HG03460 (cell line): ENCODE data around the gene CAPN7.
"Not testable (repeated sequence)": the region's sequence is repeated elsewhere in the genome, so short reads cannot be mapped to it uniquely, and the experiment has no call there.

Source experiments
- ATAC-seq: cut with Tn5 transposase; IDR thresholded peaks from one replicate; pipeline ENCODE4 v1.9.1; 2021; ENCODE audit not compliant: unreplicated experiment

CAPN7 gene

GRCh38 chr3:15205934-15206661 is at the start of gene CAPN7:
CAPN7 (plus strand) TSS chr3:15206246; CDS start chr3:15206496, 250 bp downstream.
- peak; percentile 87 for ATAC-seq

- ATAC-seq, result no peak
These were observed 48.6 kb upstream of the CAPN7 start for GRCh38 chr3:15157441-15157840.

GRCh38 chr3:15159501-15160136 is 46.4 kb upstream of the CAPN7 start:
- no peak for ATAC-seq

GRCh38 chr3:15160662-15161061 is 45.4 kb upstream of the CAPN7 start:
- ATAC-seq, result no peak

- no peak for ATAC-seq
These were observed 44.9 kb upstream of the CAPN7 start for GRCh38 chr3:15161133-15161532.

- ATAC-seq, result not testable (repeated sequence)
These were observed 42.4 kb upstream of the CAPN7 start for GRCh38 chr3:15163656-15164055.

GRCh38 chr3:15164340-15164739 is 41.7 kb upstream of the CAPN7 start:
- no peak for ATAC-seq

GRCh38 chr3:15165061-15165460 is 41.0 kb upstream of the CAPN7 start:
- ATAC-seq, result no peak

GRCh38 chr3:15166391-15166790 is 39.7 kb upstream of the CAPN7 start:
- ATAC-seq, result not testable (repeated sequence)

GRCh38 chr3:15171096-15171495 is 35.0 kb upstream of the CAPN7 start:
- peak; percentile 93 for ATAC-seq

GRCh38 chr3:15172806-15173205 is 33.2 kb upstream of the CAPN7 start:
- no peak for ATAC-seq

GRCh38 chr3:15174953-15175352 is 31.1 kb upstream of the CAPN7 start:
- no peak for ATAC-seq

GRCh38 chr3:15175605-15176004 is 30.4 kb upstream of the CAPN7 start:
- no peak for ATAC-seq

GRCh38 chr3:15180042-15180611 is 25.9 kb upstream of the CAPN7 start:
- peak; percentile 54 for ATAC-seq

GRCh38 chr3:15181511-15181910 is 24.5 kb upstream of the CAPN7 start:
- ATAC-seq, result no peak

GRCh38 chr3:15181963-15182362 is 24.1 kb upstream of the CAPN7 start:
- no peak for ATAC-seq

- ATAC-seq, result no peak
These were observed 23.0 kb upstream of the CAPN7 start for GRCh38 chr3:15183011-15183410.

- no peak for ATAC-seq
These were observed 20.6 kb upstream of the CAPN7 start for GRCh38 chr3:15185404-15185803.

- ATAC-seq, result no peak
These were observed 20.0 kb upstream of the CAPN7 start for GRCh38 chr3:15186101-15186476.

GRCh38 chr3:15186477-15187164 is 19.4 kb upstream of the CAPN7 start:
- ATAC-seq, result not testable (repeated sequence)

GRCh38 chr3:15197340-15198029 is 8.6 kb upstream of the CAPN7 start:
- no peak for ATAC-seq
